COLO668 (cell line): Measurements from ENCODE around the gene SRRD.
A peak's percentile ranks its signal among the peaks of the same experiment; 100 is the strongest.
"Not testable (repeated sequence)": the region's sequence is repeated elsewhere in the genome, so short reads cannot be mapped to it uniquely, and the experiment has no call there.

Experiments
- DNase-seq: peaks from one replicate; lab custom pipeline; 2025; ENCODE audit not compliant: unreplicated experiment; lab: John Stamatoyannopoulos, UW

SRRD gene, protein sequence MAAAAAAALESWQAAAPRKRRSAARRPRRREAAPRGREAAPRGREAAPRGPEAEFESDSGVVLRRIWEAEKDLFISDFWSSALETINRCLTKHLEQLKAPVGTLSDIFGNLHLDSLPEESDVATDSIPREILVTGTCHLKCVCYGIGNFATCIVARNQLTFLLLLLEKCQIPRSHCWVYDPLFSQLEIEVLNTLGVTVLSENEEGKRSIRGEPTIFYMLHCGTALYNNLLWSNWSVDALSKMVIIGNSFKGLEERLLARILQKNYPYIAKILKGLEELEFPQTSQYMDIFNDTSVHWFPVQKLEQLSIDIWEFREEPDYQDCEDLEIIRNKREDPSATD

DNA sequence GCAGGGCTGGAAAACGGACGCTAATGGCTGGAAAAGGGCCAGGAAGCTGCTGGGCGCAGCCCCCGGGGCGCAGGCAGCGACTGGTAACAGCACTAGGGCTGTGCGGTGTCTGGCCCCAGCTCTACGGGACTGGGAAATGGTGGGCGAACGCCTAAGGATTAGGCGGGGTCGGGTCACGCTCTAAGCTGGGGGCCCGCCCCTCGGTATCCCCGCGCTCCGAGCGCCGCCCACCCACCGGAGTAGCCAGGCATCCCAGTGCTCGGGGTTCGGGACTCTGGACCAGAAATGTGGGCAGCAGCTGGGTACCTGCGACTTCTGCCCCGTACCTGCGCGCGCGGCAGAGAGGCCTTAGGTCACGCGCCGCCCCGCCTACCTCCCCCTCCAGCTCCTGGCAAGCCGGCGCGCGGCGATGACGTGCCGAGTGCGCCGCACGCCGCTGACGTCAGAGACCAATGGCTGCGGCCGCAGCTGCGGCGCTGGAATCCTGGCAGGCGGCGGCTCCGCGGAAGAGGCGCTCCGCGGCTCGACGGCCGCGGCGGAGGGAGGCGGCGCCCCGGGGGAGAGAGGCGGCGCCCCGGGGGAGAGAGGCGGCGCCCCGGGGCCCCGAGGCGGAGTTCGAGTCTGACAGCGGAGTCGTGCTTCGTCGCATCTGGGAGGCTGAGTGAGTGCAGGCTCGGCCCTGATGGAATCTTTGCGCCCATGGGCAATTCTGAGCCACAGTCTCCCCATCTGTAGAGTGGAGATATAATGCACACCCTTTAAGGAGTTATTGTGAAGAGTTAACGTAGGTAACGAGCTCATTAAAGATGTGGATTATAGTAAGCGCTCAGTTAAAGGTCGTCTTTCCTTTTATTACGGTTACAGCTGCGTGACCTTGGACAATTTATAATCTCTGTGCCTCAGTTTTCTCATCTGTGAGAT lies at the start of gene SRRD, which contains the start of gene HPS4:
Gene SRRD (plus strand): TSS at position 439 of the 921 bp plus-strand sequence. CDS start 14 bp downstream, at position 453.
Gene HPS4 (minus strand): TSS at position 345 of the 921 bp plus-strand sequence. CDS start 2,021 bp downstream, outside the sequence.
- DNase-seq, result peak; percentile 97

DNA sequence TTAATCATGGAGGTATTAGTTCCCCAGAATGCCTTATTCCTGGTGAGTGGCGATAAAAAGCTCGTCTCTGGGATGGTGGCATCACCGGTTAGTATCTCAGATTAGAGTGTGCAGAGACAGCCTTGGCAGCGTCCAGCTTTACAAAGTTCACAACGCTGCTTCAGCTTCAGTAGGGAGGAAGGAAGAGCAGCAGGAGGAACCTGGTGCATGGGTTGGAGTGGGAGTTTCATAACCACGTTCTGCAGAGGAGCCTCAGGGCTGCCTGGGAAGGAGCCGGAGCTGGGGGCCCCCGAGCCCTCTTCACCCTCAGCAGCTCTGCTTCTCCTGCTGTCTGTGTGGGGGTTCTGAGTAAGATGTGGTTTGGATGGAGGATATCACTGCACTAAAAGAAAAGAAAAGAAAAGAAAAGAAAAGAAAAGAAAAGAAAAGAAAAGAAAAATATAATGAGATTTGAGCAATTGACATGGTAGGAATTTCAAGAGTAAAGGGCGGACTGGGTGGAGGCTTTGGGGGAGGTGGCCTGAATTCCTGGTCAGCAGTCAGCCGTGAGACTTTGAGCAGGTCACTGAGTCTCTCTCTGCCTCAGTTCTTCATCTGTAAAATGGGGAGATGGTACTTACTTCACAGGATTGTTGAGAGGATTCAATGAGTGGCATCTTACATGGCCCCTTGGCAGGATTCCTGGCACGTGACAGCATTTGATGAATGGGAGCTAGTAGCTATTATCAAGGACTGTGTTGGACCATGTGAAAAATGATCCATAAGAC lies 48.2 kb upstream of the SRRD start:
- no peak for DNase-seq

DNA sequence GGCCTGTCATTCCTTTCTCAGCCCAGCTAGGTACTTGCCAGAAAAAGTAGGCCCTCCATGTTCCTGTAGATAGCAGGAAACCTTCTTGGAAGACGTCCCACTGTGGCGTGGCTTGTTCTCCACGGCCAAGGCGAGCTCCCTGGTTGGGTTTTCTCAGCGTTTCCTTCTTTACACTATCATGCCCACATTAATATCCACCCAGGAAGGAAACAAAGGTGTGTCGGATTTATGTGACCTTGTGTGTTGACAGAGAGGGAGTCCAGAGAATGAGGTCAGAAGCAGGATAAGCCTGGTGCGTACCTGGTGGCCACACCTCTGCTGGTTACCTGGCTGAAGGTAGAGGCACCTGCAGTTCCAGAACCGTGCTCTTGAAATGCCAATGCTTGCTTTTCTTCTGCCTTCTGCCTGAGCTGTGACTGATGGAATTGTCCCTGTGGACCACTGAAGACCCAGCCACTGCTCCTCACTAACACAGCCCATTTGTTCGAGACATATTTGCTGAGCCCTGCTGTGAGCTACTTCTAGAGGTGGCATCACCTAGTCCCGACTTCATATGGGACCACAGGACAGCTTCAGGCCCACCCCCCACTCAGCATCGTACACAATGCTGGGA lies 46.7 kb upstream of the SRRD start:
- DNase-seq, result no peak

DNA sequence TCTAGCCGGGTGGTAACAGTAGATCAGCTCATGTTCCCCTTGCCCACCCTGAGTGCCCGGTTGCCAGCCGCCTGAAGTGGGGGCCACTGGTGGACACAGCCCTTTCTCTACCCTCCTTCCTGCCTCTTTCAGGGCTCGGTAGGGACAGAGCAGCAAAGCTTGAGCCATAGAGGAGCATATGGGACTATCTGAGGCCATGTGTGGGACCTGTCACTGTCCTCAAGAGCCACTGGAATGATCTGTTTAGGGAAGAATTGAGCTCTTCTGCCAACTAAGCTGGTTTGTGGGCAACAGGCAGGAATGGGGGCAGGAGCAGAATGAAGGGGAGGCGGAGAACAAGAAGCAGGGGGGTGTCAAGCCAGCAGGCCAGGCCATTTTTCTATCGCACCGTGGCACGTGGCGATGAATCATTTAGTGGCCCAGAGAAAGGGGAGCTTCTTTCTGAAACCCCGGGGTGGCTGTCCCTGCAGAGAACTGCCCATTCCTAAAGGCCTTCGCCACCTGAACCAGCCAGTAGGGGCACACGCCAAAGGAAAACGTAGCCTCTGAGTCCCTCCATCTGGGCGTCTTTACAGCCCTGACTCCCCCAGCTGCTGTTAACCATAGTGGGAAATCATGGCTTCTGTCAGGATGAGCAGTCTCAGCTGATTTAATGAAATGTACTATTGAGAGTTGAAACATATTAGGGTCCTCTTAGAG lies 45.8 kb upstream of the SRRD start:
- no peak for DNase-seq

DNA sequence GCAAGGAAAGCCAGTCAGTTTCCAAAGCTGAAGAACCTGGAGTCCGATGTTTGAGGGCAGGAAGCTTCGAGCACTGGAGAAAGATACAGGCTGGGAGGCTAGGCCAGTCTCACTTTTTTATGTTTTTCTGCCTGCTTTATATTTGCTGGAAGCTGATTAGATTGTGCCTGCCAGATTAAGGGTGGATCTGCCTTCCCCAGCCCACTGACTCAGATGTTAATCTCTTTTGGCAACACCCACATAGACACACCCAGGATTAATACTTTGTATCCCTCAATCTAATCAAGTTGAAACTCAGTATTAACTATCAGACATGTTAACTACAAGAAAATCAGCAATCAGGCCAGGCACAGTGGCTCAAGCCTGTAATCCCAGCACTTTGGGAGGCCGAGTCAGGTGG lies 44.9 kb upstream of the SRRD start:
- not testable (repeated sequence) for DNase-seq

DNA sequence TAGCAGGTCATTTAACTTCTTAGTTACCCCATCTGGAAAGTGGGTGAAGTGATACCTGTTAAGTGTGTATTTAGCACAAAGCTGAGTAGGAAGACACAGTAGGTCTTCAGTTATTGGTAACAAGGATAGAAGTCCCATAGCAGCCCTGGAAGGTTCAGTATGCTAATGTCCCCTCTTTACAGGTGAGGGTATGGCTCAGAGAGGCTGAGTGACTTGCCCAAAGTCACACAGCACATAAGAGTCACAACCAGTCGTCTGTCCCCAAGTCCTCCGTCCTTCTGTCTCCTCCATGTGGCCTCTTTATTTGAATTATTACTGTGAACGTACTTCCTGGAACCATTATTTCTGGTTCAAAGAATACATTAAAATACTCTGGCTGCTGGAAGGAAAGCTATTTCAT lies 44.1 kb upstream of the SRRD start:
- DNase-seq, result no peak

DNA sequence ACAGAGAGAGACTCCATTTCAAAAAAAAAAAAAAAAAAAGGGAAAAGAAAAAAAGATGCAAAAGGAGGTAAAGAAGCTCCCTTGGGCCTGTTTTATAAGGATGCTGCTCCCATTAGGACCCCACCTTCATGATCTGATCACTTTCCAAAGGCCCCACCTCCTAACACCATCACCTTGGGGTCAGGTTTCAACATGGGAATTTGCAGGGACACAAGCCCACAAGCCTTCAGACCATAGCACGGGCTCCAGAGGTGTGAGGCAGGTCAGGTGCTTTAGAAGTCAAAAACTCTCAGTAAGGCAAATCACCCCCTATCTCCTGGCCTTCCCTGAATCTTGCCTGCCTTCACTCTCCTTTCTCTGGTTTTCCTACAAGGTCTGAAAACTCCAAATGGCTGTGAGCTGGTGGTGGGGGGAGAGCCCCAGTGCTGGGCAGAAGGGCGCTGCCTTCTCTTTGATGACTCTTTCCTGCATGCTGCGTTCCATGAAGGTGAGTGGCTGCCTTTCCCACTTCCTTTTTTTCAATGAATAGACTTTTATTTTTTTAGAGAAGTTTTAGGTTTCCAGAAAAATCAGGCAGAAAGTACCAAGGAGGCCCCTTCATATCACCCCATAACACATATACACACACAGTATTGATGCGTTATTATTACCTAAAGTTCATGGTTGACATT lies 41.5 kb upstream of the SRRD start:
- no peak for DNase-seq

DNA sequence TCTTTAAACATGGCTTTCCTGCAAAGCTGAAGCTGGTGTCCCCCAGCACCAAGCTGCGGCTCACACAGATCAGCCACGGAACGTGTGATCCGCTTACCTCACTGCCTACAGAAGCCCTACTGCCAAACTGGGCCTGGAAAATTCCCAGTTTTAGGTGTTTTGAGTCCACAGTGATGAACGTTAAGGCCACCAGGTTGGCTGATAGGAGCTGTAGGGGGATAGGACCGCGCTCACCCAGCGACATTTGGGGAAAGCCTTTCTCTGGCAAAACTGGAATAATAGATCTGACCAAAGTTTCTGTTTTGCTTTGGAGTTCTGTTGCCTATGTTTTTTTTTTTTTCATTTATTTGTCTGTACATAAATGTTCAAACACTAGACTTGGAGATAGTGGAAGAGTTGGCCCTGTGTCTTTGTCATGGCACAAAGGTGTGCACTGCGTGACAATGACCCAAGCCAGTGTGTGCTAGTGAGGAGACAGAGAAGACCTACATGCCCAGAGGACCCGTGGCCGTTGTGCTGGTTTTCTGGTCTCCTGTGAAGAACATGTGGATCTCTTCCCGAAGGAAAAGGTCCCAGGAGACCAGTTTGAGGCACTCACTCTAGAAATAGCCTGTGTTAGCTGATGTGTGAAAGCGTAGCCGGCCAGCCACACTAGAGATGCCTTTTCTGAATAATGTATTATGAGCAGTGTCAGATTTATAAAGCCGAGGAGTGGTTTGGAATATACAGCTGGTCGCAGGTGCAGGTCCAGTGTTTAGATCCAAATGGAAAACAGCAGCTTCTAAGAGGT lies 39.6 kb upstream of the SRRD start:
- no peak for DNase-seq

DNA sequence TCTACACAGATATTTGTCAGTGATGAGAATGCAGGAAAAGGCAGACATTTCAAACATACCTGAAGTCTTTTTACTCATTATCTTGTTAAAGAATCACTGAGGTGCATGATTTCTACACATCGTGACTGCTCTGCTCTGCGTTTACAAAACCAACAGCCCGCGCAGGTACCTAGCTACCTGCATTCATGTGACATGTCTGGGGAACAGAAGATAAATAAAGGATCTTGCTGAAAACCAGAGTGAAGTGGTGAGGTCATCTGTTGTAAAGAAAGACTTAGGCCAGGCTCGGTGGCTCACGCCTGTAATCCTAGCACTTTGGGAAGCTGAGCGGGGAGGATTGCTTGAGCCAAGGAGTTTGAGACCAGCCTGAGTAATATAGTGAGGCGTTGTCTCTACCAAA lies 38.9 kb upstream of the SRRD start:
- DNase-seq, result no peak

DNA sequence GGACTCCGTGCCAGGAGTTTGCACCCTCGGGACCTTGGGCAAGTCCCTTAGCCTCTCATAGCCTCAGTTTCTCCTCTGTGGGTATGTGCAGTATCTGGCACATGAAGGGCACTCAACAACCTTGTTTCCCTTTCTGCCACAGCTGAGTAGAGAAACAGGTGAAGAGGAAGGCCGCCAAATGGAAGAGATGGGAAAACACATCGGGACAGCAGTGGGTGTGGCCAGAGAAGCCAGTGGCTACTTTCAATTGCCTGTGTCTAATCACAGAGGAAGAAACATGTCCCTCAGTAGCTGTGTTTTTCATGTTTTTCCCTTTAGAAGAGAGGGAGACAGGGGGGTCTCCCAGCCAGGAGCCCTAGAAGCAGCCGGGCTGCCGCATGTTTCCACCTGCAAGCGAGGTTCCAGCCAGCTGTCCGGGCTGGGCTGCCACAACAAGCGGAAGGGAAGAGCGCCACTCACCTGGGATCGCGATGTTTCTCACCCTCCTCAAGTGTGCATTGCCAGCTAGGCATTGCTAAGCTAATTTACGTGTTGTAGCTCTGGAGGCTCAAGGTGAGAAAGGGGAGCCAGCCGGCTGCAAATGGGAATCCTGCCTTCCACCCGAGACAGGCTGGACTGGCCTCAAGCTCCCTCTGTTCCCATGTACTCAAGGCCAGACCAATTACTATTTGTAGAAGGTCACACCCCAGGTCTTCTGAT lies 38.0 kb upstream of the SRRD start:
- DNase-seq, result no peak

DNA sequence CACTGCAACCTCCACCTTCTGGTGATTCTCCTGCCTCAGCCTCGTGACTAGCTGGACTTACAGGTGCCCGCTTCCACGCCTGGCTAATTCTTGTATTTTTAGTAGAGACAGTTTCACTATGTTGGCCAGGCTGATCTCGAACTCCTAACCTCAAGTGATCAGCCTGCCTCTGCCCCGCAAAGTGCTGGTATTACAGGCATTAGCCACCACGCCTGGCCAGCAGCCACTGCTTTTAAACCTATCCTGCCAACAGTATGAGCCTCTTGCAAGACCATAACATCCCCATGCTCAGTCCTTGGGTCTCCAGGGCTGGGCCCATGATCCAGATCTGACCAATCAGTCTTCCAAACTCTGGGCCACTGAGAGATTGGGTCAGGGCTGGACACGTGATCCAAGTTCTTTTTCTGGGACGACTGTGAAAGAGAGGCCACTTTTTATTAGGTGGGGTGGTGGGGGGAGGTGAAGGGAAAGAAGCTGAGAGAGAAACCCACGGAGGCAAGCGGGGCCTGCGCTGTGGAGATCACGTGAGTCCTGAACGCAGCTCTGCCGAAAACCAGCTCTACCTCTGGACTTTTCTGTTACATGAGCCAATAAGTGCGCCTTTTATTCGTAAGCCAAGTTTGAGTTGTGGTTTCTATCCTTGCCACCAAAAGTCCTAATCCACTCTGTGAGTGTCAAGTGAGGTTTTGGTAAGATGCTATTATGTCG lies 36.7 kb upstream of the SRRD start:
- no peak for DNase-seq

DNA sequence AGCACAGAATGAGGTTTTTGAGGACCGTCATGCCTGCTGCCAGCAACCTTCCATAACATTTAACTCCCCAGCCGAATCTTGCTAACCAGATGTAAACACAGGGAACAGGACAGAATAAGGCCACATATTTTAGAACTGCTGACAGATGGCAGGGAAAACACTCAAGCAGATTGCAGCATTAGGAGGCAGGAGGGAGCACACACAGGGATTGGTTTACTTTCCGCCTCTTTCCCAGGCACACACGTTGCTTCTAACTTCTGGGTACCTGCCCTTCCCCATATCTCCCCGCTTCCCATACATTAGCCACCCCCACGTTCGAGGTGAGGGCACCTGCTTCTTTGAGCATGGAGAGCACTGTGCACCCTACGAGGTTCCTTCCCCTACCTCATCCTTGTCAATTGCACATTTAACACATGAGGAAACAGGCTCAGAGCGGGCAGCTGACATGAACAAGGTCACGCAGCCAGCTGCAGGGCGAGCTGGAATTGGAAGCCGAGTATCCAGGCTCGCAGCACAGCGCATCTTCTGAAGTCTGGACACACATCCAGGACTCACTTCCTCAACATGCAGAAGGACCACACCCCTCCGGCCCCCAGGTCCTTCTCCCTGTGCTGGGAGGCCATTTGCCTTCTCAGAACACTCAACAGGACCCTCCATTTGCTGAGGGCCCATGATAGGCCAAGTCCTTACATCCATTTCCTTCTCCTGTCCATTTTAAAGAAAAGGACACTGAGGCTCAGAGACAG lies 35.9 kb upstream of the SRRD start:
- DNase-seq, result no peak

DNA sequence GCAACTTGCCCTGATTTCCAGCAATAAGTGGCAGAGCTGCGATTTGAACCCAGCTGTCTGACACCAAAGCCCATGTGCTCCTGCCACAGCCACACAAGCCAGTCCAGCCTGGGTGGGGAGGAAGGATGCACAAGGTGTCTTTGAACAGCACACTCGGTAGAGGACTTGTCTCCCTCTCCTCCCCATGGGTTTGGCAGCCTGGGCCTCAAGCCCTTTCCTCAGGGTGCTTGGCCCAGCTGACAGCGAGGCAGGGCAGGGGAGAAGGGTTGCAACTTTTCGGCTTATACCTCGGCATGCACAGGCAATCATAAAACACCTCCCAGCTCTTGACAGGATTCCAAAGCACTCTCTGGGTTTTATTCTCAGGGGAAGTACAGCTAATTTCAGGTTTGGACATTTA lies 35.3 kb upstream of the SRRD start:
- DNase-seq, result no peak

DNA sequence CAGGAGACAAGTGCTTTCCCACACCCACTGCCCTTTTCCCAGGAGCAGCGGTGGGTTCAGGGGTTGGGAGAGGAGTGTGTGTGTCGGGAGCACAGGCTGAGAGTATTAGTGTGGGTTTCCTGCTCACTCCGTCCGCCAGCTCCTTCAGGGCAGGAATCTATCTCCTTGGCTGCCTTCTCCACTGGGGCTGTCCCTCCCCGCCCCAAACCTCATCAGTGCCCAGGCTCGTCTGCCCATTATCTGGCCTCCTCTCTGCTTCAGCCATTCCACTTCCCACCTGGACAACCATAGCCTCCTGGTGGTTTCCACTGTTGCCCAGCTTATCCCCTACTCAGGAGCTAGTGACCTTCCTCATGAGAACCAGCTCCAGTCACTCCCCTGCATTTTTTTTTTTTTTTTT lies 34.7 kb upstream of the SRRD start:
- DNase-seq, result no peak

DNA sequence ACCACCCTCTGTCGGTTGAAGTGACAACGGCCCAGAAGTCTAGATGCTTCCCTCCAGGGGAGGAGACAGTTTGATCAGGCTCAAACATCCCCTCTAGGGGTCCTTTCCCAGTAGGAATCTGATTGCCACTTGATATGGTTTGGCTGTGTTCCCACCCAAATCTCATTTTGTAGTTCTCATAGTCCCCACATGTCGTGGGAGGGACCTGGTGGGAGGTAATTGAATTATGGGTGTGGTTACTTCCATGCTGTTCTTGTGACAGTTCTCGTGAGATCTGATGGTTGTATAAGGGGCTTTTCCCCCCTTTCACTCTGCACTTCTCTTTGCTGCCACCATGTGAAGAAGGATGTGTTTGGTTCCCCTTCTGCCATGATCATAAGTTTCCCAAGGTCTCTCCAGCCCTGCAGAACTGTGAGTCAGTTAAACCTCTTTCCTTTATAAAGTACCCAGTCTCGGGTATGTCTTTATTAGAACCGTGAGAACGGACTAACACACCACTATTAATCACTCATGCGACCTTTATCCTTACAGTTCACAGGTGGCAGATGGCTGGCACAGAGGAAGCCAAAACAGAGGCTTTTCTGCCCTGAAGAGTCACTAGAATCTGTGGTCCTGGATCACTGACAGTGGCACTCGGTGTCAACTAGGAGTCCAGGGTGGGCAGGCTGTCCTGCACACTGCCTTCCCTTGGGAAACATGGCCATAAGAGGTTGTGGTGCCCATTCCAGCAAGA lies 33.1 kb upstream of the SRRD start:
- no peak for DNase-seq

DNA sequence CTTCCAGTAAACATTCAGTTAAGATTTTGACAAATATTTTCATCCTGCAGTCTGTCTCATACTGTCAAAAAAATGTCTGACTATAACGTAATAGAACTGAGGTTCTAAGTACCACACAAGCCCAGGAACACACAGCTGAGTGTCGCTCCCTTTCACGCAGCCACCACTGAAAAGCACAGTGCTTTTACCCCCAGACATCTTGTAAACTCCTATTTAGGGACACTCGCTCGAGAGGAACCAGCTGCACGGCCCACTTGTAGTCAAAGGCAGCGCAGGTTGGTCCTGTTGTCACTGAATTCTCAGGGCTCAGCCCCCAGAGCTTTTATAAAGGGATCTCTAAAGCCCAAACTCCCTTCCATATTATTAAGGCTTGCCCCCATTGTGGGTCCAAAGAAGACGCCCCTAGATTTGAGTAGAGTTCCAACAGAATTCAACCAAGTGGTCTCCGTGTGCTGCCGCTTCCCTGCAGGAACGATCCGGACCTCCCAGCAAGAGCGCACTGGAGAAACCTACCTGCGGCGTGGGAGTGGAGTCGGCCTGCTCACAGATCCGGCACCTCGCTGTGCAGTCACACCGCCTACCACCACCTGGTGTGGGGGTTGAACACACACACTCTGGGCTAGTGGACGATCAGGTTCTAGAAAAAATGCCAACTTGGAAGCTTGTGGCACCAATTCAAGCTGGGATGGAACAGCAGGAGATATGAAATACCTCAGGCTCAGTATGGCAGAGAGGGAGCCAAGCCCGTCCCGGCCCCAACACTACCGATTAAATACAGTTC lies 31.3 kb upstream of the SRRD start:
- DNase-seq, result no peak
